Measurements from ENCODE around the gene MBOAT2. TPM values are rescaled to one million over a fixed set of nuclear protein-coding genes. Genes with fewer than 3 reads are reported as not detected.

The MBOAT2 gene
- total RNA-seq, 1 donor from 2014 or later: 72.5 TPM

DNA sequence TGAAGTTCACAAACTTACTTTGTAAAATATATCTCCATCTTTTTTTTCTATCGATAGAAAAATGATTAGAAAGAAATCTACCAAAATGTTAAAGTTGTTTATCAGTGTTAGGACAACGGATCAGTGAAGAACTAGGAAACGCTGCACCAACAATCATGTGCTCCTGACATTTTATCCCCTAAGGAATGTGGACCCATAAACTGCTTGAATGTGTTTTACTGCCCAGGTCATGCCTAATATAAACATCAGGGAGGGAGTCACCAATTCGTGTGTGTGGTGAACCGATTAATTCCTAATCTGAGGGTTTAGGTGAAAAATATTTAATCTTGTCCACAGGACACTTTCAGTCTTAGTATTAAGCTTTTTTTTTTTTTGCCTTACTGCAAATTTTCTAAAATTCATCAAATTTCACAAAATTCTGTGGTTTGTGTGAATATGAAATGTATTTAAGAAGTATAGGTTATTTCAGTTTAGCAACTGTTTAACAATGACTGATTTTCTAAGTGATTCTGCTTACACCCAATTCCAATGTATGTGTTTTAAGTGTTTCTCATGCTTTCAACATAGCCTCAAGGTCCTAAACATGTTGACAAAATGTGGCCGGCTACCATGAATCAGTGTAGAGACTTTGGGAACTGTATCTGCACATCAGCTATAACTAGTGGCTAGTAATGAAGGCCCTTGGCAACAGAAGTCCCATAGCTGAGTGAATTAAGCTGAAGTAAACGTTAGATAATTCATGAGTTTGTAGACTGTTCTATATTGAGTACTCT, 155.0 kb downstream of the MBOAT2 start:
- Mint-ChIP-seq H3K27me3 (ENCODE audit: unreplicated experiment) (no peaks in the 10 kb centered on the region), H3K9me3 (ENCODE audit: unreplicated experiment) (no peaks in the 10 kb centered on the region), H3K36me3 (ENCODE audit: unreplicated experiment) (no peaks in the 10 kb centered on the region), H3K4me3 (ENCODE audit: unreplicated experiment) (no peak overlapping the region), H3K27ac (ENCODE audit: unreplicated experiment) (no peak overlapping the region), H3K4me1 (ENCODE audit: low read depth, unreplicated experiment) (peaks cover 18% of the 10 kb centered on the region)
- no peak for DNase-seq
- TF ChIP-seq, protein P1, sequence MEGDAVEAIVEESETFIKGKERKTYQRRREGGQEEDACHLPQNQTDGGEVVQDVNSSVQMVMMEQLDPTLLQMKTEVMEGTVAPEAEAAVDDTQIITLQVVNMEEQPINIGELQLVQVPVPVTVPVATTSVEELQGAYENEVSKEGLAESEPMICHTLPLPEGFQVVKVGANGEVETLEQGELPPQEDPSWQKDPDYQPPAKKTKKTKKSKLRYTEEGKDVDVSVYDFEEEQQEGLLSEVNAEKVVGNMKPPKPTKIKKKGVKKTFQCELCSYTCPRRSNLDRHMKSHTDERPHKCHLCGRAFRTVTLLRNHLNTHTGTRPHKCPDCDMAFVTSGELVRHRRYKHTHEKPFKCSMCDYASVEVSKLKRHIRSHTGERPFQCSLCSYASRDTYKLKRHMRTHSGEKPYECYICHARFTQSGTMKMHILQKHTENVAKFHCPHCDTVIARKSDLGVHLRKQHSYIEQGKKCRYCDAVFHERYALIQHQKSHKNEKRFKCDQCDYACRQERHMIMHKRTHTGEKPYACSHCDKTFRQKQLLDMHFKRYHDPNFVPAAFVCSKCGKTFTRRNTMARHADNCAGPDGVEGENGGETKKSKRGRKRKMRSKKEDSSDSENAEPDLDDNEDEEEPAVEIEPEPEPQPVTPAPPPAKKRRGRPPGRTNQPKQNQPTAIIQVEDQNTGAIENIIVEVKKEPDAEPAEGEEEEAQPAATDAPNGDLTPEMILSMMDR (IDR thresholded peaks at IDR 0.05; ENCODE audit: partially characterized antibody, unreplicated experiment): no peak

DNA sequence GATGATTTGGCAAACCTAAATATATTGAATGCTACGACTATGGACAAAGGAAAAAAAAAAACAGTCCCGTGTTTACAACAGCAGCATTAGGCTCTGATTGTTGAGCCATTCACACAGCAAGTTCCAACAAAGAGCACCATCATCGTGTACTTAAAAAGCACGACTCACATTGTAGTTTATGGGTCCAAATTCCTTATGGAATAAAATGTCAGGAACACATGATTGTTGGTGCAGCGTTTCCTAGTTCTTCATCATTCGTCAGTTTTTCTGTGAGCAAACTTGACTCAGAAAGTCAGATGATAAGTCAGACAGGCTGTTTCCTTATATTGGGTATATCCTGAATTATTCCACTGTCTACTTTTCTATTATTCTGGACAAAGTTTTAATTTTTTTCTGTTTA, 156.1 kb downstream of the MBOAT2 start:
- TF ChIP-seq, protein P1 (IDR thresholded peaks at IDR 0.05; ENCODE audit: partially characterized antibody, unreplicated experiment): no peak
- Mint-ChIP-seq H3K9me3 (ENCODE audit: unreplicated experiment) (no peaks in the 10 kb centered on the region), H3K27me3 (ENCODE audit: unreplicated experiment) (no peaks in the 10 kb centered on the region), H3K27ac (ENCODE audit: unreplicated experiment) (no peak overlapping the region), H3K4me1 (ENCODE audit: low read depth, unreplicated experiment) (peaks cover 16% of the 10 kb centered on the region), H3K4me3 (ENCODE audit: unreplicated experiment) (no peak overlapping the region), H3K36me3 (ENCODE audit: unreplicated experiment) (no peaks in the 10 kb centered on the region)
- no peak for DNase-seq

DNA sequence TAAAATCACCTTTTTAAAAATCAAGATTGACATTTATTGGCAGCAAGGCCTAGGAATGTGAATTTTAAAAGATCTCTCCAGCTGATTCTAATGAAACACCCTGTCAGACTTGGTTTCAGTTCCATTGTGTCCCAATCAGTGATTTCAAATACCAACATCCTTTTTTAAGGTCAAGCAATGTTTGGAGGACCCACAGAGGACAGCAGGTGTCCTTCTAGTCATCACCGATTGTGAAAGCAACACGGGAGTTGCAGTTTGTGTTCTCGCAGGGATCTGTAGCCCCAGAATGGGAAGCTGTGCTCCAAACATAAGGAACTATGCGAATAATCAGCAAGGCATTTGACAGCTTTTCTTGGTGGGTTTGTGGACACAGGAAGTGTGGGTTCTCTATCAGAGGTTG, 161.6 kb downstream of the MBOAT2 start:
- no peak overlapping the region for H3K4me3 Mint-ChIP-seq (ENCODE audit: unreplicated experiment)
- no peak for DNase-seq
- TF ChIP-seq, protein P1 (IDR thresholded peaks at IDR 0.05; ENCODE audit: partially characterized antibody, unreplicated experiment): no peak
- no peaks in the 10 kb centered on the region for H3K4me1 Mint-ChIP-seq (ENCODE audit: low read depth, unreplicated experiment)
- H3K27ac Mint-ChIP-seq (ENCODE audit: unreplicated experiment): no peak overlapping the region
- no peaks in the 10 kb centered on the region for H3K27me3 Mint-ChIP-seq (ENCODE audit: unreplicated experiment)
- H3K36me3 Mint-ChIP-seq (ENCODE audit: unreplicated experiment): peaks cover 10% of the 10 kb centered on the region
- peaks cover 3% of the 10 kb centered on the region for H3K9me3 Mint-ChIP-seq (ENCODE audit: unreplicated experiment)

DNA sequence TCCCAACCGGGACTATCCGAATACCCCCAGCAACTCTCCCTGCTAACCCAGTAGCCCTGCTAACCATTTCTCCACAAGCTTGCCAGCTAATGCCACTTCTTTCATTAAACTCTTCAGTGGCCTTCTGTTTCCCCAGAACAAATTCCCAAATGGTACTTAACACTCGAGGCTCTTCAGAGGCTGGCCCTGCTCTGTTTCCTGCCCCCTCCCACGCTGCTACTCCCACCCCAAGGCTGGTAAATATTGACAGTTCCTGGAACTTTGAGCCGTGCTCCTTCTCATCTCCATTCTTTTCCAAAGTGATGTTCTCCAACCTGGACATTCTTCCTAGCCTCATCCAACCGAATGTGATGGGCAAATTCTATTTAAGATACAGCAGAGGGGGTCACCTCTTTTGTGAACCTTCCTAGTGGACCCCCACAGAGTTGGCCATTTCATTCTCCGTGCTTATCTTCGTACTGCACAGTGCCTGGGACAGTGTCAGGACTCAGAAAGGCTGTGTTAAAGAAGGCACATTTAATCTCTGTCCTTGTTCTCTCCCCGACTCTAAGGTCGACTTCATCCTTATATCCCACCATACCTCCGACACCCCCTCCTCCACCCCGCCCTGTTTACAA, 162.9 kb downstream of the MBOAT2 start:
- peaks cover 4% of the 10 kb centered on the region for H3K4me1 Mint-ChIP-seq (ENCODE audit: low read depth, unreplicated experiment)
- H3K27me3 Mint-ChIP-seq (ENCODE audit: unreplicated experiment): no peaks in the 10 kb centered on the region
- H3K27ac Mint-ChIP-seq (ENCODE audit: unreplicated experiment): no peak overlapping the region
- H3K9me3 Mint-ChIP-seq (ENCODE audit: unreplicated experiment): peaks cover 5% of the 10 kb centered on the region
- no peak for DNase-seq
- no peak overlapping the region for H3K4me3 Mint-ChIP-seq (ENCODE audit: unreplicated experiment)
- TF ChIP-seq, protein P1 (IDR thresholded peaks at IDR 0.05; ENCODE audit: partially characterized antibody, unreplicated experiment): no peak
- peaks cover 10% of the 10 kb centered on the region for H3K36me3 Mint-ChIP-seq (ENCODE audit: unreplicated experiment)
